Vagina (tissue), 2 donors: ENCODE results near the gene EEF1AKMT4. TPM values are rescaled to one million over a fixed set of nuclear protein-coding genes. Genes with fewer than 3 reads are reported as not detected.

Experiments
- DNase-seq, 2 donors: peaks; one replicate each; pipeline ENCODE4 v3.0.0-alpha.2; 2017; ENCODE audit errors: extremely low spot score in 2 of 2
- H3K27ac ChIP-seq: fragments of 200-600 bp; sonication (generic); one replicate; pipeline ENCODE4 v1.5.1; 2019
- H3K27me3 ChIP-seq: fragments of 200-600 bp; sonication (generic); one replicate; pipeline ENCODE4 v1.5.1; 2019
- H3K36me3 ChIP-seq, 2 donors: fragments of 200-600 bp; sonication (generic); one replicate each; pipeline ENCODE4 v1.5.1; 2017 to 2019
- H3K4me1 ChIP-seq: fragments of 200-600 bp; sonication (generic); one replicate; pipeline ENCODE4 v1.5.1; 2019
- H3K4me3 ChIP-seq, 2 donors: fragments of 200-600 bp; sonication (generic); 1 replicate in 1 of 2; 2 replicates in 1 of 2; pipeline ENCODE4 v1.5.1; 2016 to 2019
- H3K9me3 ChIP-seq: fragments of 200-600 bp; sonication (generic); one replicate; pipeline ENCODE4 v1.5.1; 2019
- CTCF ChIP-seq, 3 experiments: fragments of 450-650 bp in 2 of 3; fragments of 200-600 bp in 1 of 3; sonication (generic) in 1 of 3; IDR thresholded peaks; one replicate each; pipeline ENCODE4 v1.5.1; 2017 to 2019; ENCODE audit warnings: antibody characterized with exemption in 3 of 3, mild to moderate bottlenecking in 2 of 3, moderate library complexity in 2 of 3
- POLR2A ChIP-seq, 2 donors: fragments of 450-650 bp; IDR thresholded peaks; one replicate each; pipeline ENCODE4 v1.6.1; 2017; ENCODE audit warnings: antibody characterized with exemption in 2 of 2, mild to moderate bottlenecking in 2 of 2, moderate library complexity in 2 of 2
- POLR2AphosphoS5 ChIP-seq, 2 donors: sonication (generic); formaldehyde crosslinking; IDR thresholded peaks; one replicate each; pipeline ENCODE4 v1.9.0; 2017; ENCODE audit warnings: antibody characterized with exemption in 2 of 2, mild to moderate bottlenecking in 2 of 2, low read depth in 1 of 2; ENCODE audit not compliant: insufficient read depth in 1 of 2
- intact Hi-C: fragments of 100-400 bp; cut with DNase I; formaldehyde crosslinking; loops from one replicate; pipeline ENCODE4 v1.15.1; 2023
- total RNA-seq: library from RNA; depleted of rRNA; stranded (reverse); fragments of >200 nt; gene quantifications from one replicate; pipeline ENCODE4 v1.2.3, GENCODE V29; 2016

Gene EEF1AKMT4
- total RNA-seq, 1 donor from 2014 or later, result 5.6 TPM

- H3K27me3 ChIP-seq, result no peaks in the 10 kb centered on the region
- H3K4me1 ChIP-seq, result no peaks in the 10 kb centered on the region
- TF ChIP-seq POLR2AphosphoS5 (IDR thresholded peaks at IDR 0.05; ENCODE audit: insufficient read depth in 1 of 2, low read depth in 1 of 2), result no peak
- H3K4me3 ChIP-seq, result no peak overlapping the region
- no peaks in the 10 kb centered on the region for H3K9me3 ChIP-seq
- H3K27ac ChIP-seq, result no peak overlapping the region
- no peak for DNase-seq
- no peaks in the 10 kb centered on the region for H3K36me3 ChIP-seq
- intact Hi-C loops, result no loop called here
Measured at GRCh38 chr3:184211297-184211696, 38.2 kb upstream of the EEF1AKMT4 start.

- Histone ChIP-seq H3K27me3 (no peaks in the 10 kb centered on the region), H3K4me1 (no peaks in the 10 kb centered on the region), H3K9me3 (no peaks in the 10 kb centered on the region), H3K4me3 (no peak overlapping the region), H3K27ac (no peak overlapping the region), H3K36me3 (no peaks in the 10 kb centered on the region)
- TF ChIP-seq CTCF (IDR thresholded peaks at IDR 0.05) (no peak), POLR2AphosphoS5 (IDR thresholded peaks at IDR 0.05; ENCODE audit: insufficient read depth in 1 of 2, low read depth in 1 of 2) (no peak), POLR2A (IDR thresholded peaks at IDR 0.05) (no peak)
- intact Hi-C loops, result no loop called here
- DNase-seq, result no peak
Measured at GRCh38 chr3:184211718-184212117, 37.8 kb upstream of the EEF1AKMT4 start.

DNA sequence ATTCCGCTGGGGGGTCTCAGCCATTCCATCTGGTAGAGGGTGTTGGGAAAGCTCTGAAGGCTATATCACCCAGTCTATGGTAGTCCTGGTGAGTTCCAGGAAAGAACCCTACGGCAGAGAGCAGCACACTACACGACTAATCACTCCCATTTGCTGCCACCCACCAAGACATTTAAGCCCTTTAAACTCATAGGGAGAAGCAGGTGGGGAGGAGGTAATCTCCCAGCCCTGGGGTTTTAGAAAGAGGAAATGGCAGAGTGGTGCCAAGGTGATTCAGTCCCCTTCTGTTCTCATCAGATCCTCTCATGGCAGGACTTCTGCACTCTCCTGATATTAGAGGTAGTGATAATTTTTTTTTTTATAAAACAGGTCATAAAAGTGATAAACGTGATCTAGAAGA is 30.7 kb upstream of the EEF1AKMT4 start:
- Histone ChIP-seq H3K9me3 (no peaks in the 10 kb centered on the region), H3K36me3 (no peaks in the 10 kb centered on the region), H3K4me1 (no peaks in the 10 kb centered on the region), H3K27ac (no peak overlapping the region), H3K27me3 (no peaks in the 10 kb centered on the region), H3K4me3 (no peak overlapping the region)
- intact Hi-C loops, result no loop called here
- TF ChIP-seq POLR2A (IDR thresholded peaks at IDR 0.05), result no peak
- TF ChIP-seq POLR2AphosphoS5 (IDR thresholded peaks at IDR 0.05; ENCODE audit: insufficient read depth in 1 of 2, low read depth in 1 of 2), result no peak
- no peak for TF ChIP-seq CTCF (IDR thresholded peaks at IDR 0.05)
- DNase-seq, result no peak

GRCh38 chr3:184222521-184222920 is 27.0 kb upstream of the EEF1AKMT4 start:
- Histone ChIP-seq H3K27ac (no peak overlapping the region), H3K36me3 (no peaks in the 10 kb centered on the region), H3K4me1 (no peaks in the 10 kb centered on the region), H3K4me3 (no peak overlapping the region), H3K9me3 (no peaks in the 10 kb centered on the region), H3K27me3 (no peaks in the 10 kb centered on the region)
- DNase-seq, result no peak
- intact Hi-C loops, result no loop called here
- no peak for TF ChIP-seq CTCF (IDR thresholded peaks at IDR 0.05)
- TF ChIP-seq POLR2AphosphoS5 (IDR thresholded peaks at IDR 0.05; ENCODE audit: insufficient read depth in 1 of 2, low read depth in 1 of 2), result no peak
- TF ChIP-seq POLR2A (IDR thresholded peaks at IDR 0.05), result no peak

- Histone ChIP-seq H3K27me3 (peaks cover under 1% of the 10 kb centered on the region), H3K27ac (no peak overlapping the region), H3K9me3 (no peaks in the 10 kb centered on the region), H3K36me3 (no peaks in the 10 kb centered on the region), H3K4me3 (no peak overlapping the region), H3K4me1 (peaks cover 4% of the 10 kb centered on the region)
- intact Hi-C loops, result no loop called here
- no peak for TF ChIP-seq POLR2A (IDR thresholded peaks at IDR 0.05)
- no peak for TF ChIP-seq POLR2AphosphoS5 (IDR thresholded peaks at IDR 0.05; ENCODE audit: insufficient read depth in 1 of 2, low read depth in 1 of 2)
- no peak for TF ChIP-seq CTCF (IDR thresholded peaks at IDR 0.05)
- no peak for DNase-seq
Measured at GRCh38 chr3:184223946-184224345, 25.5 kb upstream of the EEF1AKMT4 start.
